ENCODE data around the gene RNF10.

Gene RNF10

DNA sequence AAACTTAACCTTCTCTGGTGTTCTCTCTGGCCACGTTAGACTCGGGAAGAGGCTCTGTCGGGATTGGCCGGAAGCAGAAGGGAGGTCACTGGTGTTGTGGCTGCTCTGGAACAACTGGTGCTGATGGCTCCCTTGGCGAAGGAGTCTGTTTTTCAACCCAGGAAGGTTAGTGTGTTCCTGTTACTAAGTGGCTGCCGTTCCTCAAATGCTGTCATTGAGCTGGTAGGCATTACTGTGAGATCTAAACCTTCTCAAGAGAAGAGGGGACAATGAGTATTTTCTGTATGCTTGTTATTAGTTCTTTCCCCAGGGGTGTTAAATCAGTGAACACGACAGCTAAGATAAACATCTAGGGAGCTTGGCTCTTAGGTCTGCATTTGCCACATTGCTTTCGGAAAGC lies 28.8 kb downstream of the RNF10 start:
- DNase-seq (ENCODE audit: extremely low read depth, low read depth): no peak
- no peak for TF ChIP-seq CTCF (IDR thresholded peaks at IDR 0.05; ENCODE audit: low read depth, low read length)

DNA sequence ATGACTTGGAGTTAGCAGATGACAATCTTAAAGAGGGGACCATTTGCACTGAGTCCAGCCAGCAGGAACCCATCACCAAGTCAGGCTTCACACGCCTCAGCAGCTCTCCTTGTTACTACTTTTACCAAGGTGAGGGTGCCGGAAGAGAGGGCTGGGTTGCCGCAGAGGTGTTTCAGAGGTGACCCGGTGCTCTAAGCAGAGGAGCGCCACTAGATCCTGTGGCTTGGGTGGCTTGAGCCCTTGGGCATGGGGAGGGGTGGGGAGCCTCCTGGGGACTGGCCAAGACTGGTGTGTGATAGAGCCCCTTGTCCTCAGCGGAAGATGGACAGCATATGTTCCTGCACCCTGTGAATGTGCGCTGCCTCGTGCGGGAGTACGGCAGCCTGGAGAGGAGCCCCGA lies 29.3 kb downstream of the RNF10 start:
- no peak for DNase-seq (ENCODE audit: extremely low read depth, low read depth)
- no peak for TF ChIP-seq CTCF (IDR thresholded peaks at IDR 0.05; ENCODE audit: low read depth, low read length)

GRCh38 chr12:120571299-120571698 lies 37.1 kb downstream of the RNF10 start:
- TF ChIP-seq CTCF (IDR thresholded peaks at IDR 0.05; ENCODE audit: low read depth, low read length): no peak
- DNase-seq (ENCODE audit: extremely low read depth, low read depth): no peak

DNA sequence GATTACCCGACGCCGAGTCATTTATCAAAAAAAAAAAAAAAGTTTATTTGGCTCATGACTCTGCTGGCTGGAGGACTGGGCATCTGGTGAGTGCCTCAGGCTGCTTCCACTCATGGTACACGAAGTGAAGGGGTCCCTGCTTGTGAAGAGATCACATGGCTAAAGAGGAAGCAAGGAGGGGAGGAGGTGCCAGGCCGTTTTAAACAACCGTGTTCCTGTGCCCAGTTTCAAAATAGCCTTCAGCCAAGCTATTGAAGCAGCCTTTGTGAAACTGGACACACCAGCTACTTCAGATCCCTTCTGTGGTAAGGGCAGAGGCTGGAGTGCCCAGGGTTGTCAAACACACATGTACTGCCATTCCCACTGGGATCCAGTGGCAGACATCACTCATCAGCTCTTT lies 39.4 kb downstream of the RNF10 start:
- TF ChIP-seq CTCF (IDR thresholded peaks at IDR 0.05; ENCODE audit: low read depth, low read length): no peak
- no peak for DNase-seq (ENCODE audit: extremely low read depth, low read depth)

DNA sequence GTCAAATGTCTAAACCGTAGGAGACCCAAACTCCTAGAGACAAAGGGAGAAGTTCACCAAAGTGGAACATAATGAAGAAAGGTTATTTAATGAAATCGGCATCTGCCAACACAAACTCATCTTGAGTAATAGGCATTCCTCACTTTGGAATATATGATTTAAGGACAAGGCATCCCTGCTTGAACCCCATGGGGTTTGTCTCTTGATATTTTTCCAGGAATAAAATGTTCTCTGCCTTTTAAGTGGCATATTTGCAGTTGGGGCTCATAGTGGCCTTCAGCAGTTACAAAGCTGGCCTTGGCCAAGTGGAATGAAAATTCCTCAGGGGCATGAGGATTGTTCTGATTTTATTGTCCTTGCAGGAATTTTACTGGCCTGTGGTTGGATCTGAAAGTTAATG lies 40.0 kb downstream of the RNF10 start:
- TF ChIP-seq CTCF (IDR thresholded peaks at IDR 0.05; ENCODE audit: low read depth, low read length): no peak
- no peak for DNase-seq (ENCODE audit: extremely low read depth, low read depth)

DNA sequence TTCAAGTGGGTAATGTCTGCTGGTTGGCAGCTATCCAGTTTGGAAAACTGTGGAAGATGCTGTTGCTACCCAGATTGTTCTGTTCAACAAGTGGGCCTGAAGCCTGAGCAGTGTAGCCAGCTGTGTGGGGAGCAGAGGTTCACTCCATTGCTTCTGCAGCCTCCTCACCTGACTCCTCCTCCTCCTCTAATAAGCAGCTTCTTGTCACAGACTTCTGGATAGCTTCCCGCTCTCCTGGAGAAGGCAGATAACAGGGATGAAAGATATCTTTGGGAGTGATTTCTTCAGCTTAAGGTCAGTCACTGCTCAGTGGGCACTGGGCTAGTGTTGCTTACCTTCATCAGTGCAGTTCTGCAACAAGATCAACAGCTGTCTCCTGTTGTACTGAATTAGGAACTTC lies 45.0 kb downstream of the RNF10 start:
- TF ChIP-seq CTCF (IDR thresholded peaks at IDR 0.05; ENCODE audit: low read depth, low read length): no peak
- no peak for DNase-seq (ENCODE audit: extremely low read depth, low read depth)

- peak; percentile 94 for DNase-seq (ENCODE audit: extremely low read depth, low read depth)
- no peak for TF ChIP-seq CTCF (IDR thresholded peaks at IDR 0.05; ENCODE audit: low read depth, low read length)
Measured at GRCh38 chr12:120580787-120581723, 46.9 kb downstream of the RNF10 start, which contains the start of gene POP5. Gene POP5, minus strand, starts transcription at chr12:120581402. Its CDS starts 40 bp downstream, at chr12:120581362.
